ENCODE results near the gene RASAL3. TPM values are rescaled to one million over a fixed set of nuclear protein-coding genes. Genes with fewer than 3 reads are reported as not detected.
A peak's percentile ranks its signal among the peaks of the same experiment; 100 is the strongest.

Gene RASAL3
- total RNA-seq, 1 experiment from 2014 or later, result 1.1 TPM

- no peaks in the 10 kb centered on the region for H3K36me3 ChIP-seq (ENCODE audit: insufficient read depth, low read length, poor library complexity, severe bottlenecking)
- intact Hi-C loops (cut with micrococcal nuclease; ENCODE audit: unreplicated experiment), result no loop called here
- peaks cover 8% of the 10 kb centered on the region for H3K4me1 ChIP-seq (ENCODE audit: insufficient read depth, low read length, poor library complexity, severe bottlenecking)
- H3K27me3 ChIP-seq (replicated peaks; ENCODE audit: insufficient read depth, low read depth, low read length, poor library complexity), result no peaks in the 10 kb centered on the region
- DNase-seq (ENCODE audit: low spot score), result no peak
- H3K4me3 ChIP-seq (ENCODE audit: low read depth, low read length, poor library complexity, severe bottlenecking), result no peak overlapping the region
- ChIA-PET CTCF (interaction anchor here (0.9 kb wide), 1 partner anchor 17 kb away, joined by 3 read pairs; the partner anchor contains the start of gene AKAP8L), POLR2A (ENCODE audit: low non-redundant PET) (interaction anchor here (0.9 kb wide), 1 partner anchor 17 kb away, joined by 4 read pairs; no protein-coding TSS in a partner anchor)
- H3K9me3 ChIP-seq (ENCODE audit: low read depth, low read length, poor library complexity, severe bottlenecking), result no peaks in the 10 kb centered on the region
- H3K27ac ChIP-seq (ENCODE audit: low read depth, low read length, poor library complexity, severe bottlenecking), result no peak overlapping the region
- no TSS peak for BruUV-seq (replicated peaks)
- TF ChIP-seq EZH2 (IDR thresholded peaks at IDR 0.05; ENCODE audit: borderline replicate concordance, low read depth, low read length, poor library complexity, severe bottlenecking), result no peak
- TF ChIP-seq CTCF (conservative IDR thresholded peaks at IDR 0.05; ENCODE audit: low read depth, low read length), result no peak
These were observed 28.1 kb downstream of the RASAL3 start for GRCh38 chr19:15436012-15436825.

GRCh38 chr19:15433519-15434069, 30.8 kb downstream of the RASAL3 start:
- Histone ChIP-seq H3K27me3 (replicated peaks; ENCODE audit: insufficient read depth, low read depth, low read length, poor library complexity) (no peaks in the 10 kb centered on the region), H3K9me3 (ENCODE audit: low read depth, low read length, poor library complexity, severe bottlenecking) (no peaks in the 10 kb centered on the region), H3K27ac (ENCODE audit: low read depth, low read length, poor library complexity, severe bottlenecking) (peak overlapping the region; percentile 87), H3K4me1 (ENCODE audit: insufficient read depth, low read length, poor library complexity, severe bottlenecking) (peaks cover 14% of the 10 kb centered on the region), H3K4me3 (ENCODE audit: low read depth, low read length, poor library complexity, severe bottlenecking) (peak overlapping the region; percentile 80), H3K36me3 (ENCODE audit: insufficient read depth, low read length, poor library complexity, severe bottlenecking) (peaks cover 10% of the 10 kb centered on the region)
- no TSS peak for BruUV-seq (replicated peaks)
- ChIA-PET CTCF (interaction anchor here (0.5 to 2.0 kb wide), 2 partner anchors 121 to 122 kb away, joined by 3 to 7 read pairs; no protein-coding TSS in a partner anchor), POLR2A (ENCODE audit: low non-redundant PET) (interaction anchor here (0.6 to 1.5 kb wide), 2 partner anchors 14 to 188 kb away, joined by 3 to 4 read pairs; partner anchors contain the start of gene AKAP8L)
- no peak for DNase-seq (ENCODE audit: low spot score)
- intact Hi-C loops (cut with micrococcal nuclease; ENCODE audit: unreplicated experiment), result no loop called here
- TF ChIP-seq EZH2 (IDR thresholded peaks at IDR 0.05; ENCODE audit: borderline replicate concordance, low read depth, low read length, poor library complexity, severe bottlenecking) (no peak), CTCF (conservative IDR thresholded peaks at IDR 0.05; ENCODE audit: low read depth, low read length) (no peak)

- Histone ChIP-seq H3K27me3 (replicated peaks; ENCODE audit: insufficient read depth, low read depth, low read length, poor library complexity) (no peaks in the 10 kb centered on the region), H3K36me3 (ENCODE audit: insufficient read depth, low read length, poor library complexity, severe bottlenecking) (peaks cover 17% of the 10 kb centered on the region), H3K4me3 (ENCODE audit: low read depth, low read length, poor library complexity, severe bottlenecking) (peak overlapping the region; percentile 80), H3K27ac (ENCODE audit: low read depth, low read length, poor library complexity, severe bottlenecking) (peak overlapping the region; percentile 87), H3K9me3 (ENCODE audit: low read depth, low read length, poor library complexity, severe bottlenecking) (no peaks in the 10 kb centered on the region), H3K4me1 (ENCODE audit: insufficient read depth, low read length, poor library complexity, severe bottlenecking) (peaks cover 14% of the 10 kb centered on the region)
- TF ChIP-seq EZH2 (IDR thresholded peaks at IDR 0.05; ENCODE audit: borderline replicate concordance, low read depth, low read length, poor library complexity, severe bottlenecking), result no peak
- TF ChIP-seq CTCF (conservative IDR thresholded peaks at IDR 0.05; ENCODE audit: low read depth, low read length), result no peak
- intact Hi-C loops (cut with micrococcal nuclease; ENCODE audit: unreplicated experiment), result no loop called here
- DNase-seq (ENCODE audit: low spot score), result peak; percentile 96
- BruUV-seq (replicated peaks), result no TSS peak
- POLR2A ChIA-PET (ENCODE audit: low non-redundant PET), result interaction anchor here (0.6 to 1.5 kb wide), 2 partner anchors 14 to 187 kb away, joined by 3 to 4 read pairs; partner anchors contain the start of gene AKAP8L
- CTCF ChIA-PET, result interaction anchor here (0.5 to 2.0 kb wide), 2 partner anchors 122 to 123 kb away, joined by 3 to 7 read pairs; no protein-coding TSS in a partner anchor
These were observed 31.5 kb downstream of the RASAL3 start for GRCh38 chr19:15432629-15433518.

All from A673 (cell line).